ENCODE data around the gene PPP2R1A. TPM values are rescaled to one million over a fixed set of nuclear protein-coding genes. Genes with fewer than 3 reads are reported as not detected.

PPP2R1A gene
- total RNA-seq, 2 experiments from 2014 or later, result 223 to 225 TPM

DNA sequence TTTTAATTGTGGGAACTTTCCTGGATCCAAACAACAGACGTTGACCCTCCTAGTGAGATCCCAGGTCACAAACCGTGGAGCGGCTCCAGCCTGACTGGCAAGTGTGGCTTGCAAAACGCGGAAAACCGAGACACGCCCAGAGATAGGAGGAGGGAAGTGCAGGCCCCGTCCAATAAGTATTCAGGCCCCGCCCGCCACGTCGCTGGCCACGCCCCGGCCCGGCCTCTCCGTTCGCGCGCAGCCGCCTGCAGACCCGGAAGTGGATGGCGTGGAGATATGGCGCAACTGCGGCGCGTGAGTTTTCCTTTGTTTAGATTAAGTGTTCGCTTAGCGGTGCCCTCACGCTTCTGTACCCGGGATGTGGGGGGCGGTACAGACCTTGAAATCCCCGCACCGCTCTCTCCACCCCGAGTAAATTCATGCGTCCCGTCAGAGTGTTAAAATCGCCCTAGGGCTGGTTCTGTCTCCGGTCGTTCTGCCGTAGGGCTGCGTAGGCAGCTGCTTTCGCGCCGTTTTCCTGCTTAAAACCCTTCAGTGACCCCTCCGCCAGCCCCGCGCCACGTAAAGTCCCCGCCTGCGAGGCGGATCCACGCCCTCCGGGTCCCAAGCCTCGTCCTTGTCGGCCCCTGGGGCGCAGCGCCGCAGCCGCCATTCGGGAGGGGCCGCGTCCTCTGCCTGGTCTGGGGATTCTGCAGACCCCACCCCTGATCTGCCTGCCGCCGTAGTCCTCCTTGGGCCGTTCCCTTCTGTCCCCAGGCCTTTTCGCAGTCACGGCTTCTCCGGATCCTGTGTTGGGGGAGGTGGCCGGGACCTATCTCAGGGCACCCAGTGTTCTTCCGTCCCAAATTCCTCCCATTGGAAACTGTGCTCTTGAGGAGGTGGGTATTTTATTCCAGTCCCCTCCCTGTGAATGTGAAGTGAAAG, 79.7 kb downstream of the PPP2R1A start, which contains the start of gene ZNF766:
Gene ZNF766, plus strand, starts transcription at position 250 of the 924 bp plus-strand sequence. Its CDS starts 27 bp downstream, at position 277.
- Mint-ChIP-seq H3K36me3 (ENCODE audit: low read depth) (peaks cover 45% of the 10 kb centered on the region), H3K9me3 (ENCODE audit: insufficient read depth) (peaks cover 30% of the 10 kb centered on the region), H3K4me3 (peak within 1 kb of the TSS; percentile 95), H3K27ac (peak within 1 kb of the TSS; percentile 91), H3K27me3 (ENCODE audit: low read depth) (no peaks in the 10 kb centered on the region), H3K4me1 (ENCODE audit: low read depth) (peaks cover 28% of the 10 kb centered on the region)
- ChIA-PET CTCF (no interaction called here), POLR2A (interaction anchor here (0.5 to 0.9 kb wide), 3 partner anchors 26 to 944 kb away, joined by 3 to 5 read pairs (median 5); partner anchors contain the start of gene PPP2R1A)
- DNase-seq (peak; percentile 97), ATAC-seq (peak; percentile 97)

- CTCF ChIA-PET, result no interaction called here
- H3K27ac Mint-ChIP-seq, result peak overlapping the region; percentile 91
- H3K4me3 Mint-ChIP-seq, result peak overlapping the region; percentile 95
- ATAC-seq (peak; percentile 4), DNase-seq (peak; percentile 36)
- H3K9me3 Mint-ChIP-seq (ENCODE audit: insufficient read depth), result peaks cover 30% of the 10 kb centered on the region
- H3K36me3 Mint-ChIP-seq (ENCODE audit: low read depth), result peaks cover 52% of the 10 kb centered on the region
- no peaks in the 10 kb centered on the region for H3K27me3 Mint-ChIP-seq (ENCODE audit: low read depth)
- peaks cover 29% of the 10 kb centered on the region for H3K4me1 Mint-ChIP-seq (ENCODE audit: low read depth)
- POLR2A ChIA-PET, result interaction anchor here (0.5 kb wide), 1 partner anchor 943 kb away, joined by 5 read pairs; no protein-coding TSS in a partner anchor
These were observed 80.5 kb downstream of the PPP2R1A start for GRCh38 chr19:52270266-52270885.

GRCh38 chr19:52273301-52273700, 83.4 kb downstream of the PPP2R1A start:
- H3K27me3 Mint-ChIP-seq (ENCODE audit: low read depth), result no peaks in the 10 kb centered on the region
- peaks cover 34% of the 10 kb centered on the region for H3K9me3 Mint-ChIP-seq (ENCODE audit: insufficient read depth)
- ChIA-PET POLR2A (no interaction called here), CTCF (no interaction called here)
- no peak overlapping the region for H3K27ac Mint-ChIP-seq
- H3K36me3 Mint-ChIP-seq (ENCODE audit: low read depth), result peaks cover 79% of the 10 kb centered on the region
- DNase-seq, result no peak
- H3K4me1 Mint-ChIP-seq (ENCODE audit: low read depth), result peaks cover 30% of the 10 kb centered on the region
- H3K4me3 Mint-ChIP-seq, result no peak overlapping the region
- ATAC-seq, result no peak

DNA sequence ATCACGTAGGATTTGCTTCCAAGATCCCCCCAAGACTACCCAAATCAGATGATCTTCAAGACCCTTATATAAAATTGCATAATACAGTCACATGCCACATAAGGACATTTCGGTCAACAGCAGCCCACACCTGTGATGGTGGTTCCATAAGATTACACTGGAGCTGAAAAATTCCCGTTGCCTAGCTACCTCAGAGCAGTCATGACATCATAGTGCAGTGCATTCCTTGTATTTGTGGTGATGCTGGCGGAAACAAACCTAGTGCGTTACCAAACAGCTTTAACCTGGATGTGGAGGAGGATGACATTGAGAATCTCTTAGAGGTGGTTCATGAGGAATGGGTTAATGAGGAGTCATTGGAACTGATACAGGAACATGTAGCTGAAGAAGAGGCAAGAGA, 84.3 kb downstream of the PPP2R1A start:
- Mint-ChIP-seq H3K27ac (no peak overlapping the region), H3K4me3 (no peak overlapping the region), H3K4me1 (ENCODE audit: low read depth) (peaks cover 28% of the 10 kb centered on the region), H3K9me3 (ENCODE audit: insufficient read depth) (peaks cover 39% of the 10 kb centered on the region), H3K36me3 (ENCODE audit: low read depth) (peaks cover 88% of the 10 kb centered on the region), H3K27me3 (ENCODE audit: low read depth) (no peaks in the 10 kb centered on the region)
- DNase-seq, result no peak
- no peak for ATAC-seq
- ChIA-PET POLR2A (no interaction called here), CTCF (no interaction called here)

DNA sequence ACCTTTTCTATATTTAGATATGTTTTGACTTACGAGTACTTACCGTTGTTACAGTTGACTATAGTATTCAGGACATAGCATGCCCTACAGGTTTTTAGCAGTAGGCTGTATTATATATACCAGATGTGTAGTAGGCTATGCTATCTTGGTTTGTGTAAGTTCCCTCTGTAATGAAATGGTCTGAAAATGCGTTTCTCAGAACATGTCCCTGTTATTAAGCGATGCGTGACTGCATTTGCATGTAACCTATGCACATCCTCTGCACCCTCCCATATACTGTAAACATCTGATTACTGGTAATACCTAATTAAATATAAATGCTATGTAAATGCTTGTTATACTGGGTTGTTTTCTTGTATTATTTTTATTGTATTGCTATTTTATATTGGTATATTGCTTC, 86.1 kb downstream of the PPP2R1A start:
- ChIA-PET CTCF (no interaction called here), POLR2A (no interaction called here)
- Mint-ChIP-seq H3K27ac (no peak overlapping the region), H3K4me3 (no peak overlapping the region), H3K36me3 (ENCODE audit: low read depth) (peaks cover 84% of the 10 kb centered on the region), H3K9me3 (ENCODE audit: insufficient read depth) (peaks cover 39% of the 10 kb centered on the region), H3K27me3 (ENCODE audit: low read depth) (no peaks in the 10 kb centered on the region), H3K4me1 (ENCODE audit: low read depth) (peaks cover 17% of the 10 kb centered on the region)
- DNase-seq (no peak), ATAC-seq (no peak)

- ATAC-seq (no peak), DNase-seq (no peak)
- peaks cover 84% of the 10 kb centered on the region for H3K36me3 Mint-ChIP-seq (ENCODE audit: low read depth)
- POLR2A ChIA-PET, result no interaction called here
- H3K27me3 Mint-ChIP-seq (ENCODE audit: low read depth), result no peaks in the 10 kb centered on the region
- CTCF ChIA-PET, result no interaction called here
- H3K4me1 Mint-ChIP-seq (ENCODE audit: low read depth), result peaks cover 9% of the 10 kb centered on the region
- no peak overlapping the region for H3K4me3 Mint-ChIP-seq
- no peak overlapping the region for H3K27ac Mint-ChIP-seq
- peaks cover 35% of the 10 kb centered on the region for H3K9me3 Mint-ChIP-seq (ENCODE audit: insufficient read depth)
These were observed 87.6 kb downstream of the PPP2R1A start for GRCh38 chr19:52277471-52277870.

Small RNAs within 50 kb of the gene (microRNA-seq; reads per million reads assigned to microRNA genes)
- not detected for gene MIR6801

Other genes with a start within 250 kb of the PPP2R1A start
- gene ZNF350, start 203.2 kb upstream of the PPP2R1A start, total RNA-seq, result 10 to 100 TPM; 11.8 to 13.7 TPM
- 1 to 10 TPM; 7.8 to 8.6 TPM for gene ZNF615, start 181.8 kb upstream of the PPP2R1A start, total RNA-seq
- gene ZNF614, start 161.7 kb upstream of the PPP2R1A start, total RNA-seq, result 10 to 100 TPM in 1 of 2 experiments, 1 to 10 TPM in 1; 9.8 to 11.7 TPM
- gene ZNF432, start 141.2 kb upstream of the PPP2R1A start, total RNA-seq, result 10 to 100 TPM; 15.6 to 16.0 TPM
- gene ZNF841, start 94.3 kb upstream of the PPP2R1A start, total RNA-seq, result 10 to 100 TPM; 26.2 to 28.0 TPM
- 1 to 10 TPM; 6.2 to 8.4 TPM for gene ZNF616, start 50.1 kb upstream of the PPP2R1A start, total RNA-seq
- gene ZNF836, start 18.4 kb upstream of the PPP2R1A start, total RNA-seq, result 10 to 100 TPM; 15.5 to 18.7 TPM
- gene ZNF766, start 79.5 kb downstream of the PPP2R1A start, total RNA-seq, result 10 to 100 TPM; 18.9 to 23.7 TPM
- 10 to 100 TPM; 15.2 to 15.7 TPM for gene ZNF480, start 107.1 kb downstream of the PPP2R1A start, total RNA-seq
- 1 to 10 TPM; 1.5 to 1.6 TPM for gene ZNF610, start 146.2 kb downstream of the PPP2R1A start, total RNA-seq
- 10 to 100 TPM; 15.0 to 17.6 TPM for gene ZNF880, start 179.9 kb downstream of the PPP2R1A start, total RNA-seq
- 10 to 100 TPM; 13.0 to 14.7 TPM for gene ZNF528, start 207.8 kb downstream of the PPP2R1A start, total RNA-seq
- not detected for gene ZNF534, start 239.1 kb downstream of the PPP2R1A start, total RNA-seq

All from activated CD8-positive, alpha-beta T cell treated with anti-CD3 and anti-CD28 coated beads, Interleukin-2, amount 10 ng/mL, durations not matched to agents 7 days and 5 days (primary cell).